ENCODE measurements around the gene GCNT2. TPM values are rescaled to one million over a fixed set of nuclear protein-coding genes. Genes with fewer than 3 reads are reported as not detected.

The GCNT2 gene
- total RNA-seq, 1 donor = under 0.01 TPM

GRCh38 chr6:10505529-10505928 is 15.6 kb upstream of the GCNT2 start:
- DNase-seq (ENCODE audit: low read depth) = no peak
- H3K4me3 ChIP-seq (ENCODE audit: low read depth, low read length) = no peak overlapping the region
- no peak for TF ChIP-seq CTCF (IDR thresholded peaks at IDR 0.05; ENCODE audit: insufficient read depth, low read depth, low read length)

- no peak for TF ChIP-seq CTCF (IDR thresholded peaks at IDR 0.05; ENCODE audit: insufficient read depth, low read depth, low read length)
- H3K4me3 ChIP-seq (ENCODE audit: low read depth, low read length) = no peak overlapping the region
- no peak for DNase-seq (ENCODE audit: low read depth)
Observed at GRCh38 chr6:10507298-10507697, 13.9 kb upstream of the GCNT2 start.

- H3K4me3 ChIP-seq (ENCODE audit: low read depth, low read length) = no peak overlapping the region
- DNase-seq (ENCODE audit: low read depth) = no peak
- no peak for TF ChIP-seq CTCF (IDR thresholded peaks at IDR 0.05; ENCODE audit: insufficient read depth, low read depth, low read length)
Observed at GRCh38 chr6:10507715-10508114, 13.4 kb upstream of the GCNT2 start.

GRCh38 chr6:10510592-10511367 is 10.4 kb upstream of the GCNT2 start:
- TF ChIP-seq CTCF (IDR thresholded peaks at IDR 0.05; ENCODE audit: insufficient read depth, low read depth, low read length) = peak; percentile 52
- peak; percentile 10 for DNase-seq (ENCODE audit: low read depth)
- H3K4me3 ChIP-seq (ENCODE audit: low read depth, low read length) = no peak overlapping the region

DNA sequence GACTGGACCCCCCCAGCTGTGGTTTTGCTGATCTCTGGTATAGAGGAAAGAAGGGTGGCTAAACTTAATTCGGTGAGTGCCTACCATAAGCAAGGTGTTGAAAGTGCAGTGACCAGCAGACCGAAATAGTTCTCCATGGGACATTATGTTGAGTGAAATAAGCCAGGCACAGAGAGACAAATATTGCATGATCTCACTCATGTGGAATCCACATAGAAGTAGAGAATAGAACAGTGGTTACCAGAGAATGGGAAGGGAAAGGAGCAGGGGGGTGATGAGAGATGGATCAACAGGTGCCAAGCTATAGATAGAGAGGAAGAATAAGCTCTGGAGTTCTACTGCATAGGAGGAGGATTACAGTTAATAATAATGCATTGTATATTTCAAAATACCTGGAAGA is 9.7 kb upstream of the GCNT2 start:
- no peak for DNase-seq (ENCODE audit: low read depth)

DNA sequence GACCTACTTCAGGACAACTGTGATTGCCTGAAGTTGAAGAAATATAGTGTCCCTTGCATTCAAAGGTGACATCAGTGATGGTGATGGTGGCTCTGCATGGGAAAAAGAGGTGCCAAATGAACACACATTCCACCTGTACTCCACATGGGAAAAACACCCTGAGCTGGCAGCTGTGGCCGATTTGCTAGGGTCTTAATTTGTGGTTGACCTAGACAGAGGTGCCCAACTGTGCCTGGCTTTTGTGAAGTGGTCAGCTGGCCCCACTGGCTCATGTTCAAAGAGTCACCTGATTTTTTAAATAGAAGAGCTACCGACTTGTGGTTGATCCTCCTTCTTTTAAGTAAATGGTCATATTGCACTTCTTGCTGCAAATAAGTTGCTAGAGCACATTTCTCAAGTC is 7.6 kb upstream of the GCNT2 start:
- no peak for DNase-seq (ENCODE audit: low read depth)
- TF ChIP-seq CTCF (IDR thresholded peaks at IDR 0.05; ENCODE audit: insufficient read depth, low read depth, low read length) = no peak

More for the DNA sequence above, 9.7 kb upstream of the GCNT2 start:
- H3K4me3 ChIP-seq (ENCODE audit: low read depth, low read length) = no peak overlapping the region
- TF ChIP-seq CTCF (IDR thresholded peaks at IDR 0.05; ENCODE audit: insufficient read depth, low read depth, low read length) = no peak

More for the DNA sequence above, 7.6 kb upstream of the GCNT2 start:
- no peak overlapping the region for H3K4me3 ChIP-seq (ENCODE audit: low read depth, low read length)
